Esophagus muscularis mucosa (tissue), 4 donors: Measurements from ENCODE around the gene SIK3. TPM values are rescaled to one million over a fixed set of nuclear protein-coding genes. Genes with fewer than 3 reads are reported as not detected.
"Not testable (repeated sequence)": the region's sequence is repeated elsewhere in the genome, so short reads cannot be mapped to it uniquely, and the experiment has no call there.

Experiments used
- DNase-seq: peaks from one replicate; pipeline ENCODE4 v3.0.0-alpha.2; 2017; ENCODE audit errors: extremely low spot score
- H3K27ac ChIP-seq, 4 donors: fragments of 200-600 bp; sonication (generic); replicated peaks in 1 of 4; 1 replicate in 3 of 4; 2 replicates in 1 of 4; pipeline ENCODE4 v1.5.1; 2016 to 2019; ENCODE audit warnings: mild to moderate bottlenecking in 1 of 4
- H3K27me3 ChIP-seq, 4 donors: fragments of 200-600 bp; sonication (generic); one replicate each; pipeline versions ENCODE4 v1.5.1 to v1.6.0; 2016 to 2019
- H3K36me3 ChIP-seq, 4 donors: fragments of 200-600 bp; sonication (generic); one replicate each; pipeline ENCODE4 v1.5.1; 2016 to 2019
- H3K4me1 ChIP-seq, 4 donors: fragments of 200-600 bp; sonication (generic); one replicate each; pipeline ENCODE4 v1.5.1; 2016 to 2019
- H3K4me3 ChIP-seq, 4 donors: fragments of 200-600 bp; sonication (generic); 1 replicate in 2 of 4; 2 replicates in 2 of 4; pipeline ENCODE4 v1.5.1; 2016 to 2019; ENCODE audit warnings: mild to moderate bottlenecking in 4 of 4, moderate library complexity in 1 of 4
- H3K9me3 ChIP-seq, 4 donors: fragments of 200-600 bp; sonication (generic); 1 replicate in 3 of 4; 2 replicates in 1 of 4; pipeline ENCODE4 v1.5.1; 2016 to 2019
- CTCF ChIP-seq, 3 experiments: fragments of 200-600 bp in 2 of 3; fragments of 450-650 bp in 1 of 3; sonication (generic) in 2 of 3; IDR thresholded peaks; one replicate each; pipeline ENCODE4 v1.5.1; 2017 to 2019; ENCODE audit warnings: antibody characterized with exemption in 3 of 3, mild to moderate bottlenecking in 2 of 3, moderate library complexity in 1 of 3
- EP300 ChIP-seq: sonication (generic); formaldehyde crosslinking; IDR thresholded peaks from one replicate; pipeline ENCODE4 v1.6.1; 2017; ENCODE audit warnings: antibody characterized with exemption
- POLR2A ChIP-seq: fragments of 450-650 bp; IDR thresholded peaks from one replicate; pipeline ENCODE4 v1.6.1; 2017; ENCODE audit warnings: antibody characterized with exemption, moderate library complexity, mild to moderate bottlenecking, low read depth
- POLR2AphosphoS5 ChIP-seq, 2 donors: sonication (generic); formaldehyde crosslinking; IDR thresholded peaks; one replicate each; pipeline ENCODE4 v1.6.1; 2017; ENCODE audit warnings: antibody characterized with exemption in 2 of 2
- WGBS: methylation state at CpG from one replicate; pipeline ENCODE4 v1.1.5; 2018; 5-methylcytosine and 5-hydroxymethylcytosine counted together
- intact Hi-C: fragments of 100-400 bp; cut with DNase I; formaldehyde crosslinking; loops from one replicate; pipeline ENCODE4 v1.15.1; 2023
- total RNA-seq, 4 donors: library from RNA; depleted of rRNA; stranded (reverse); fragments of >200 nt; gene quantifications; one replicate each; pipeline versions ENCODE4 v1.1.0 to v1.2.1, GENCODE V29; 2016

SIK3 gene
- total RNA-seq, 4 donors from 2014 or later: 39.5 to 53.5 (median 42.3) TPM

- Histone ChIP-seq H3K27ac (peak overlapping the region in 2 of 4 donors; percentile 1 to 16), H3K36me3 (no peaks in the 10 kb centered on the region), H3K4me3 (no peak overlapping the region), H3K27me3 (no peaks in the 10 kb centered on the region), H3K4me1 (peaks cover 25 to 45% (median 42%) of the 10 kb centered on the region in 4 donors), H3K9me3 (no peaks in the 10 kb centered on the region)
- no peak for DNase-seq
- intact Hi-C loops: no loop called here
- WGBS: 40% methylated on average over 1 of the region's 1 CpG
- TF ChIP-seq CTCF (IDR thresholded peaks at IDR 0.05): no peak
- TF ChIP-seq POLR2AphosphoS5 (IDR thresholded peaks at IDR 0.05): no peak
- TF ChIP-seq POLR2A: no peak
- no peak for TF ChIP-seq EP300
These were observed 60.8 kb downstream of the SIK3 start for GRCh38 chr11:117037279-117037974.

- no peak overlapping the region for H3K4me3 ChIP-seq
- no peaks in the 10 kb centered on the region for H3K27me3 ChIP-seq
- intact Hi-C loops: no loop called here
- no peaks in the 10 kb centered on the region for H3K36me3 ChIP-seq
- H3K4me1 ChIP-seq: peaks cover 19 to 41% (median 28%) of the 10 kb centered on the region in 4 donors
- H3K9me3 ChIP-seq: no peaks in the 10 kb centered on the region
- DNase-seq: no peak
- TF ChIP-seq POLR2A (no peak), EP300 (no peak), POLR2AphosphoS5 (IDR thresholded peaks at IDR 0.05) (no peak)
- H3K27ac ChIP-seq: no peak overlapping the region
These were observed 63.3 kb downstream of the SIK3 start for GRCh38 chr11:117034901-117035300.

- H3K36me3 ChIP-seq: no peaks in the 10 kb centered on the region
- H3K27ac ChIP-seq: no peak overlapping the region
- WGBS: 70% methylated on average over 6 of the region's 6 CpGs
- H3K9me3 ChIP-seq: no peaks in the 10 kb centered on the region
- peaks cover 21 to 46% (median 41%) of the 10 kb centered on the region in 4 donors for H3K4me1 ChIP-seq
- no peak overlapping the region for H3K4me3 ChIP-seq
- no peaks in the 10 kb centered on the region for H3K27me3 ChIP-seq
- DNase-seq: no peak
- intact Hi-C loops: loop anchor here (5.0 kb wide), 1 partner anchor 39 kb away; no protein-coding TSS in a partner anchor
- TF ChIP-seq POLR2A (no peak), POLR2AphosphoS5 (IDR thresholded peaks at IDR 0.05) (no peak), EP300 (no peak), CTCF (IDR thresholded peaks at IDR 0.05) (no peak)
These were observed 71.5 kb downstream of the SIK3 start for GRCh38 chr11:117026593-117027330.

GRCh38 chr11:117023707-117024106 is 74.5 kb downstream of the SIK3 start:
- H3K36me3 ChIP-seq, DNase-seq, H3K27me3 ChIP-seq, H3K4me3 ChIP-seq, H3K9me3 ChIP-seq, H3K27ac ChIP-seq, intact Hi-C loops: not testable (repeated sequence)
- WGBS: 96% methylated on average over 7 of the region's 7 CpGs
- H3K4me1 ChIP-seq: peaks cover 36 to 59% (median 53%) of the 10 kb centered on the region in 4 donors

GRCh38 chr11:117023178-117023577 is 75.0 kb downstream of the SIK3 start:
- Histone ChIP-seq H3K27me3 (no peaks in the 10 kb centered on the region), H3K36me3 (no peaks in the 10 kb centered on the region), H3K4me3 (no peak overlapping the region), H3K9me3 (no peaks in the 10 kb centered on the region), H3K4me1 (peaks cover 36 to 61% (median 54%) of the 10 kb centered on the region in 4 donors), H3K27ac (no peak overlapping the region)
- no peak for DNase-seq
- intact Hi-C loops: no loop called here
- TF ChIP-seq POLR2AphosphoS5 (IDR thresholded peaks at IDR 0.05) (no peak), POLR2A (no peak), EP300 (no peak), CTCF (IDR thresholded peaks at IDR 0.05) (no peak)
- 77% methylated on average over 3 of the region's 3 CpGs for WGBS
